OCI-LY1 (cell line): Measurements from ENCODE around the gene CYP4F2.

Source experiments
- H2AFZ ChIP-seq: fragments of 200-600 bp; sonication (generic), shearing (Covaris generic); 2 replicates; pipeline ENCODE4 v1.6.0; 2014; ENCODE audit warnings: antibody characterized with exemption, mild to moderate bottlenecking, low read length
- H3F3A ChIP-seq: fragments of 200-600 bp; sonication (generic), shearing (Covaris generic); 2 replicates; pipeline ENCODE4 v1.6.0; 2014; ENCODE audit warnings: mild to moderate bottlenecking, antibody characterized with exemption, low read length, moderate library complexity; ENCODE audit not compliant: insufficient read depth
- H3K27ac ChIP-seq: fragments of 200-600 bp; sonication (generic); 2 replicates; pipeline ENCODE4 v1.5.1; 2014; ENCODE audit warnings: low read length, mixed run types, mild to moderate bottlenecking, low read depth; ENCODE audit not compliant: poor library complexity, severe bottlenecking
- H3K27me3 ChIP-seq: fragments of 200-600 bp; sonication (generic); 2 replicates; pipeline ENCODE4 v1.6.0; 2014; ENCODE audit warnings: antibody characterized with exemption, mild to moderate bottlenecking, low read length, moderate library complexity; ENCODE audit not compliant: insufficient read depth
- H3K36me3 ChIP-seq: fragments of 200-600 bp; sonication (generic); 2 replicates; pipeline ENCODE4 v1.6.1; 2014; ENCODE audit warnings: mild to moderate bottlenecking, antibody characterized with exemption, low read length, moderate library complexity, mixed read lengths; ENCODE audit not compliant: insufficient read depth
- H3K4me1 ChIP-seq: fragments of 200-600 bp; sonication (generic); 2 replicates; pipeline ENCODE4 v1.5.1; 2014; ENCODE audit warnings: mild to moderate bottlenecking, low read length, moderate library complexity; ENCODE audit not compliant: insufficient read depth, severe bottlenecking
- H3K4me2 ChIP-seq: fragments of 200-600 bp; sonication (generic), shearing (Covaris generic); 2 replicates; pipeline ENCODE4 v1.6.1; 2014; ENCODE audit warnings: low read length
- H3K4me3 ChIP-seq: fragments of 200-600 bp; sonication (generic); 2 replicates; pipeline ENCODE4 v1.5.1; 2014; ENCODE audit warnings: low read length, low read depth, mild to moderate bottlenecking, mixed read lengths; ENCODE audit not compliant: poor library complexity, severe bottlenecking
- H3K79me2 ChIP-seq: fragments of 200-600 bp; shearing (Covaris generic); 2 replicates; pipeline ENCODE4 v1.6.1; 2016; ENCODE audit warnings: mixed run types, low read length, mixed read lengths; ENCODE audit not compliant: insufficient read depth
- H3K9ac ChIP-seq: fragments of 200-600 bp; sonication (generic), shearing (Covaris generic); 2 replicates; pipeline ENCODE4 v1.6.1; 2014; ENCODE audit warnings: mild to moderate bottlenecking, low read length, mixed read lengths
- H3K9me2 ChIP-seq: fragments of 200-600 bp; sonication (generic), shearing (Covaris generic); 2 replicates; pipeline ENCODE4 v1.6.1; 2014; ENCODE audit warnings: low read depth, mild to moderate bottlenecking, low read length, mixed read lengths
- H3K9me3 ChIP-seq: fragments of 200-600 bp; shearing (Covaris generic); 2 replicates; pipeline ENCODE4 v1.6.1; 2014; ENCODE audit warnings: low read length, mixed read lengths
- H4K20me1 ChIP-seq: fragments of 200-600 bp; sonication (generic), shearing (Covaris generic); 2 replicates; pipeline ENCODE4 v1.6.0; 2016; ENCODE audit warnings: mild to moderate bottlenecking, low read length; ENCODE audit not compliant: insufficient read depth
- CTCF ChIP-seq: fragments of 200-600 bp; sonication (generic), shearing (Covaris generic); IDR thresholded peaks from 2 replicates; pipeline ENCODE4 v1.5.1; 2017; ENCODE audit warnings: mild to moderate bottlenecking, antibody characterized with exemption, low read length, moderate library complexity, mixed read lengths
- EZH2 ChIP-seq: fragments of 200-600 bp; sonication (generic), shearing (Covaris generic); IDR thresholded peaks from 2 replicates; pipeline ENCODE4 v1.8.0; 2017; ENCODE audit warnings: borderline replicate concordance, mixed run types, mild to moderate bottlenecking, antibody characterized with exemption, low read length, moderate library complexity, mixed read lengths

The CYP4F2 gene

GRCh38 chr19:15871570-15871969, 26.3 kb downstream of the CYP4F2 start:
- no peaks in the 10 kb centered on the region for H3F3A ChIP-seq
- TF ChIP-seq EZH2 (no peak), CTCF (no peak)
- H2AFZ ChIP-seq, result no peak overlapping the region
- no peak overlapping the region for H3K4me2 ChIP-seq
- no peaks in the 10 kb centered on the region for H3K36me3 ChIP-seq
- no peak overlapping the region for H3K4me3 ChIP-seq
- H3K9me3 ChIP-seq, result no peaks in the 10 kb centered on the region
- no peak overlapping the region for H3K27ac ChIP-seq
- H3K79me2 ChIP-seq, result no peaks in the 10 kb centered on the region
- H3K27me3 ChIP-seq, result no peaks in the 10 kb centered on the region
- H4K20me1 ChIP-seq, result no peaks in the 10 kb centered on the region
- H3K9ac ChIP-seq, result no peak overlapping the region
- no peaks in the 10 kb centered on the region for H3K4me1 ChIP-seq
- H3K9me2 ChIP-seq, result no peaks in the 10 kb centered on the region

GRCh38 chr19:15869873-15870272, 28.0 kb downstream of the CYP4F2 start:
- Histone ChIP-seq H3F3A (no peaks in the 10 kb centered on the region), H2AFZ (no peak overlapping the region), H3K9me2 (no peaks in the 10 kb centered on the region), H4K20me1 (no peaks in the 10 kb centered on the region), H3K9ac (no peak overlapping the region), H3K27me3 (no peaks in the 10 kb centered on the region), H3K4me2 (no peak overlapping the region), H3K9me3 (no peaks in the 10 kb centered on the region), H3K36me3 (no peaks in the 10 kb centered on the region), H3K79me2 (no peaks in the 10 kb centered on the region), H3K4me1 (no peaks in the 10 kb centered on the region), H3K4me3 (no peak overlapping the region), H3K27ac (no peak overlapping the region)
- TF ChIP-seq CTCF, result no peak
- no peak for TF ChIP-seq EZH2

GRCh38 chr19:15869109-15869555, 28.7 kb downstream of the CYP4F2 start:
- Histone ChIP-seq H4K20me1 (no peaks in the 10 kb centered on the region), H3K27me3 (no peaks in the 10 kb centered on the region), H3K79me2 (no peaks in the 10 kb centered on the region), H3K4me1 (no peaks in the 10 kb centered on the region), H3F3A (no peaks in the 10 kb centered on the region), H3K9me3 (no peaks in the 10 kb centered on the region), H3K27ac (no peak overlapping the region), H3K4me3 (no peak overlapping the region), H3K9ac (no peak overlapping the region), H3K36me3 (no peaks in the 10 kb centered on the region), H2AFZ (no peak overlapping the region), H3K4me2 (no peak overlapping the region), H3K9me2 (no peaks in the 10 kb centered on the region)
- TF ChIP-seq EZH2, result no peak
- peak; percentile 28; the same call in 1 of the 2 replicates for TF ChIP-seq CTCF
